RPMI8226 (cell line): Measurements from ENCODE around the gene MEGF11.
A peak's percentile ranks its signal among the peaks of the same experiment; 100 is the strongest.
"Not testable (repeated sequence)": the region's sequence is repeated elsewhere in the genome, so short reads cannot be mapped to it uniquely, and the experiment has no call there.

Experiments used
- DNase-seq: peaks from one replicate; pipeline ENCODE4 v3.0.0-alpha.2; 2015

Gene MEGF11

DNA sequence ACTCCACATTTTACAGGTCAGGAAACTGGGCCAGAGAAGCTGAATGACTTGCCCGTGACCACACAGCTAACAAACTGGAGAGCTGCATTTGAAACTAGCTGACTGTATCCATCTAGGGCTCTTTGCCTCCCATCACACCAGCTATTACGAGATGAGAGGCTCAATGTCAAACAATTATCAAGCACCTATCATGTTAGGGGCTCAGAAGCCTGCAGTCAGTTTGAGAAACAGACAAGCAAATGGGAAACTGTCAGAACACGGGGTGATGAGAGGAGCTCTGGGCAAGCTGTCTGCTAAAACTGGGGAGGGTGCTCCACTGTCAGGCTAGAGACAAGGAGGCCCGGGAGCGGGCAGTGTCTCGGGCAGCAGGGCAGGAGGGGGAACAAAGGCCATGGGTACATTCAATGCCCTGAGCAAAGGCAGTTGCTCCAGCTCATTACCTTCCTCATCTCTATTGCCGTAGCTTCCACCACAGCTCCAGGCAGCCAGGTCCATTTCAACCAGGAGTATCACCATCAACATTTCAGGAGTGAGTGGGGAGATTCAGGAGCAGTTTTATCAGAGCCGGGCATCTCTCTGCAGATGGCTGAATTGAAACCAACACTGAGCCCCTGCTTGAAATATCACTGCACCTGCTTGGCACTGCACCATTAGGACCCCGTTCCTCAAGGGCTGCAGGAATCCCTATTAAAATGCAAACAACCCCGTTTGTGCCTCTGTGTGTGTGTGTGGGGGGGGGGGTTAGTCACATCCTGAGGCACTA, 261.6 kb downstream of the MEGF11 start:
- DNase-seq = no peak

DNA sequence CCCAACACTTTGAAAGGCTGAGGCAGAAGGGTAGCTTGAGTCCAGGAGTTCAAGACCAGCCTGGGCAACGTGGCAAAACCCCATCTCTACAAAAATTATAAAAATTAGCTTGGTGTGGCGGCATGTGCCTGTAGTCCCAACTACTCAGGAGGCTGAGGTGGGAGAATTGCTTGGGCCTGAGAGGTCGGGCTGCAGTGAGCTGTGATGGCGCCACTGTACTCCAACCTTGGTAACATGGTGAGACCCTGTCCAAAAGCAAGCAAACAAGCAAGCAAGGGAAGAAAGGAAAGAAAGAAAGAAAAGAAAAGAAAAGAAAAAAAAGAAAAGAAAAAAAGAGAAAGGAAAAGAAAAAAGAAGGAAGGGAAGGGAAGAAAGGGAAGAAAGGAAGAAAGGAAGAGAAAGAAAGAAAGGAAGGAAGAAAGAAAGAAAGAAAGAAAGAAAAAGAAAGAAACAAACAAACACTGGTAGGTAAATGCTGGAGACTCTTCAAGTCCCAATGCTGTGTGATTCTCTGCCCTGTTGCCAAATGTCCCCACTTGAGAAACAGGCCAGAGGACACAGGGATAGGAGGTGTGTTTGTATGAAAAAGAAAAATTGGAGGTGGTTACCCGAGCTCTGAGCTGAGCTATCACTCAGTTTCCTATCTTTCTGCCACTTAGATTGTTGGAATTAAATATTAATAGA, 263.1 kb downstream of the MEGF11 start:
- DNase-seq = no peak

DNA sequence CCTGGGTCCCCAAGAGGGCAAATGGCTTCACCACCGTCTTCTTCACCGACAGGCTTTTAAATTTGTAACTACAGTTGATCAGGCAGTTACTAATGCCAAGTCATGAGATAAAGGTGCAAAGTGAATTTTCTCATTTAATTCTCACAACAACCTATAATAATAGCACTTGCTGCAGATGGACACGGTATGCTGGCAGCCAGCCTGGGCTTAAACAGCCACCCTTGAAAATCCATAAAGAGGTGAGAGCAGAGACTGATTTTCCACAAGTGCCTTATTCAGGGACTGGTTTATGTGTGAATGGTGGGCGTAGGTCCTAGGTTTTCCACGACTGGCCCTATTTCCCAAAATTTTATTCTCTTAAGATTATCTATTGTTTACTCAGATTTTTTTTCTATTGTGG, 266.4 kb downstream of the MEGF11 start:
- no peak for DNase-seq

DNA sequence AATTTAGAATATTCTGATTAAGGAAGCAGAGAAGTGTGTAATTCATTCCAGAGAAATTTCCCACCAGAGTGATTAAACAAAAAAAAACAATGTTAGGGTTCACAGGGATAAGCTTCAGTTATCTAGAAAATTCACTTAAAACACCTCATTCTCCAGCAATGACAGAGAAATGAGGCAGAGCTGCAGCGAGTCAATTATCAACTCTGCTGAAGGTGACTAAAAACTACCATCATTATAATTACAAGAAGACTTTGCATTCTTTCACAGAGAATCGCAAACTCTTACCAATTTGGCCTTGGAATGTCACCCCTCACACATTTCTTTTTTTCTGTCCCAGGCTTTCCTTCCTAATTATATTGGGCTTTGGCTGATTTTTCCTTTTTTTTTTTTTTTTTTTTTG, 267.1 kb downstream of the MEGF11 start:
- no peak for DNase-seq

DNA sequence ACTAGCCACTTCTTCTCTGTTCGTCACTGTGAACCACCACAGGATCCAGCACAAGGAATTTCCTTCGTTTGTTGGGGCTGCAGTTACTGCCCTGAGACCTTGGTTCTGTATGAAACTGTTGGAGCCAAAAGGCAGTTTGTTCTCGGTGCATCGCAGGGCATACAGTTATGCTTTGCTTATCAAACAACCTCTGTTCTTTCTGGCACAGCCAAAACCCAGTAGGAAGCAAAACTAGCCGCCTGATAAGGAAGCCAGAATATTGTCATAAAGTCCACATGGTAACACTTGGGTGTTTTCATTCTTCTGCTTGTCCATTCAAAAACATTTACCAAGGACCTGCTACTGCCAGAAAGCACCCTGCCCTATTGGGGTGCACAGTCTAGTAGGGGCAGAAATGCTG, 268.2 kb downstream of the MEGF11 start:
- DNase-seq = no peak

DNA sequence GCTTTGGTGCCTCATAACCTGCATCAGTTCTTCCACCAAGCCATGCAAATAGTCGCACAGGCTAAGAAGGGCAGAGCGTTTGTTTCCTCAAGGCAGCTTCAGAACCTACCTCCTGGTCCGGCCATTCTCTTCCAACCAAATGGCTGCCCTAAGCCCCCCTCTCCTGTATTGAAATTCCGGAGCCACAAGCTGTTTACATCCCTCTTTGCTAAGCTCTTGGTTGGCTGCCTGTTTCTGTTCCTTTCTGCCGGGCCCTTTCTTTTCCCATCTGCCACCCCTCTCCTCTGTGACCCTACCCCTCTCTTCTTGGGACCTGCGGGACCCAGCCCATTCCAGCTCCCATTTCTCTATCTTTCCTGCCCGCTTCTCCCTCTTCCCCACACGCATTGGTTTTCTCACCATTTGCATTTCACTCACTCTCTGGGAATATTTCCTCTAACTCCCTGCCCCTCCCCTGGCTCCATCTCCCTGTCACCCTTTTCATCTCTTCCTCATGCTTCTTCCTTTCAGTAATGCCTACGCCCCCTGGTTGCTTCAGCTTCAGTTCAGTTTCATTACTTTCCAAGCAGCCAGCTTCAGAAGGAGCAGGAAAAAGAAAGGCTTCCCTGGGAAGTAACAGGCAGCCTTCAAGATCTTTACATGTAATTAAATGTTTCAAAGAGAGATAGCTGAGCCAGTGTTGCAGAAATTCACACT, 270.8 kb downstream of the MEGF11 start:
- DNase-seq = no peak

DNA sequence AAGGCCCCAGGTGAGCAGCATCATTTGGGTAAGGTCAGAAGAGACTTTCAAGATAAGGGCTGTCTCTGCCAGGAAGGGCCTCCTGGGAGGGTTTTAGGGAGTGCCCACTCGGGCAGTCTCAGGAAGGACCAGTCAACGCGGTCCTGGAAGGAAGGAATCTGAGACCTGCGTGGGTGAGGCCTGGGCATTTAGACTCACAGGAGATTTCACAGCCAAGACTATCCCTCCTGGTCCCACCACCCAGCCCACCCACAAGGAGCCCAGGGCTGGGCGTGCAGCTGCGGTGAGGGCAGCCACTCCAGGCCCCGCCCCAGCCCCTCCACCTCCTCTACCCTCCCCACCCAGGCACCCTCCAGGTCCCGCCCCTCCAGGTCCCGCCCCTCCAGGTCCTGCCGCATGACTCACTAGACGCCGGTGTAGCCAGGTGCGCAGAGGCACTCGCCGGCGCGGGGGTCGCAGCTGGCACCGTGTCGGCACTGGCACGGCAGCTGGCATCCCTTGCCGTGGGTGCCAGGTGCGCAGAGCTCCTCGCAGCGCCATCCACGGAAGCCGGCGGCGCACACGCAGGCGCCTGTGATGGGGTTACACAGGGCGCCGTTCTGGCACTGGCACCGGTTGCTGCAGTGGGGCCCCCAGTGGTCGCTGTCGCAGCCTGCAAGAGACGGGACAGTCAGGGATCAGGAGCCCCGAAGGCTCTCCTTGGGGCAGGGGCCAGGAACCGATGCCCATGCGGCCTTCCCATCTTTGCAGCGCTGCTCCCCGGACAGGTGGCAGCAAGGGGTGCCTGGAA, 271.5 kb downstream of the MEGF11 start:
- peak; percentile 86 for DNase-seq

DNA sequence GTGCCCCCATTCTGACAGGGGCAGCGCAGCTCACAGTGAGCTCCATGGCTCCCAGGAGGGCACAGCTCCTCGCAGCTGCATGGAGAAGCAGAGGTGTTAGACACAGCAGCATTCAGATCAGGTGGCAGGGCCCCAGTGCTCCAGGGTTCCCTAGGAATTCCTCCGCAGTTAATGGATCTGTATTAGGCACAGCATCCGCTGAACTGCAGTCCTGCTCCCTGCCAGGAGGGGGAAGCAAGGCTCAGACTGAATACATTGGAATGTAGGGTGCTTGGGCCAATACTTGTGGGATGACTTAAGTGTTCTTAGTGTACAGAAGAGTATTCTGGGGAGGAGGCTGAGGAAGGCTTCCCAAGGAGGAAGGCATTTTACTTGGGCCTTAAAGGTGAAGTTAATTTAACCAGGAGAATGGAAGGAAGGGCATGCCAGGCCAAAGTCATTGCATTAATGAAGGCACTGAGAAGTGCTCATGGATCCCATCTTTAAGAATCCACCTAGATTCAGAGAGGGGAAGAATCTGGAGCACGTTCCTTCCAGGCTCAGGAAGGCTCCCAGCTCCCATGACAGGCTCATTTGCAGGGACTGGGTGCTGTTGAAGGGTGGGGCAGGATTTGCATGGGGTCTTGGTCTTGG, 272.6 kb downstream of the MEGF11 start:
- peak; percentile 66 for DNase-seq

DNA sequence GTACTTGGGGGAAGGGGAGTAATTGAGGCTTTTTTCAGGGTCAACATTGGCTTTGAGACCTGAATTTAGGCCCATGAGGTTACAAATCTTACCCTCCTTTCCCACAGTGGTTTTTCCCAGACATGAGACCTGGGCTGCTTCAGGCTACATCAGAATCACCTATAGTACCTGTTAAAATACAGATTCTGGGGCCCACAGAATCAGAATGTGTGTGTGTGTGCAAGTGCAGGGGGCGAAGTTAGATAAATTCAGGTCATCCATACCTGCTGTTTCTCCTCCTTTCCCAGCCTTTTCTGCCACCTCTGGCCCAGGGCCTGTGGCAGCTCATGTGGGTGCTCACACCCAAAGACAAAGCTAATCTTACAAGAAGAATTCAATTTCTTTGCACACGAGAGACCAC, 273.7 kb downstream of the MEGF11 start:
- no peak for DNase-seq

DNA sequence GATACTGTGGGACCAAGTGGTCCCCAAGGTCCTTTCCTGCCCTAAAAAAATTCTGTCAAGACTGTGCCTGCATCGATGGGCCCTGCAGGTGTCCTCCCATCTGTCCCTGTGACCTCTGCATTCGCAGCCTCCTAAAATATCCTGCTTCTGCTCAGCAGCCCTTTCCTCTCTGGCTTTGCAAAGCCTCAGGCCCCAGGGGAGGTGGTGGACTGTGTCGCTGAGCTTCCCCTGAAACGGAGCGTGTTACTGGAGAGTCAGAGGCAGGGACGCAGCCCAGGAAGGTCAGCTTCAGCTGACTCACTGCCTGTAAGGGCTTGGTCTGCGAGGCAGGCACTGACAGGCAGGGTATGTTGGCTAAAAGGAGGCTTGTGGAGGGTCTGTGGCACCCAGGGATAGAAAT, 274.2 kb downstream of the MEGF11 start:
- no peak for DNase-seq

DNA sequence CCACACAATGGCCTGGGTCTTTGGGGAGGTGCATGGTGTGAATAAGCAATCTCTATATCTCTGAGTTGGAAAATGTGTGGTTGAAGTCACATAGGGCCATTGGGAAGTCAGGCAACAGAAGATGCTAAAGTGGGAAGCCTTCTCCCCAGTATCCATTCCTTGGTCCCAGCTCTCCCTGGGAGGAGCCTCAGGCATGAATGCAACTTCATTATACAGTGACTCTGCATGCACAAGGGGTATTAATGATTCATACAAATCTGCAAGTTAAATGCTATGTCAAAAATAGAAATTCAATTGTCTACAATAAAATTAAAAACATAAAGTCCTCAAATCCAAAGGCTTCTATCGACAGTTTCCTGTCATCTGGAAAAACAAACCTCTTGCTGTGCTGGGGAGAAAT, 275.4 kb downstream of the MEGF11 start:
- DNase-seq = no peak

DNA sequence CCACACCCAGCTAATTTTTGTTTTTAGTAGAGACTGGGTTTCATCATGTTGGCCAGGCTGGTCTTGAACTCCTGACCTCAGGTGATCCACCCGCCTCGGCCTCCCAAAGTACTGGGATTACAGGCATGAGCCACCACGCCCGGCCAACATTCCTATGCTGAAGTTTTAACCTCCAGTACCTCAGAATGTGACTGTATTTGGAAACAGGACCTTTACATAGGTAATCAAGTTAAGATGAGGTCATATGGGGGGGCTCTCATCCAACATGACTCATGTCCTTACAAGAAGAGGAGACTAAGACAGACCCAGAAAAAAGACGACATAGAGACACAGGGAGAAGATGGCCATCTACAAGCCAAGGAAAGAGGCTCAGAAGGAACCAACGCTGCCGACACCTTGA, 277.4 kb downstream of the MEGF11 start:
- DNase-seq = not testable (repeated sequence)

DNA sequence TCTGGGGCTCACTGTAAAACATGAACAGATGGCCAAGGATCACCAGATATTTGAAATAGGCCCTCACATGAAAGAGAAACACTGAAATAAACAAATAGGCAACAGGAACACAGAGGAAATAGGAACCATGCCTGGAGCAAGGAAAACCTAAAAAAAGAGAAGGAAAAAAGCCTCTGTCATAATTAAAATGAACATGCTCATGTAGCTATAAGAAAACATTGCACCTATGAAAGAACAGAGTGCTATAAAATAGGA, 281.9 kb downstream of the MEGF11 start:
- no peak for DNase-seq

DNA sequence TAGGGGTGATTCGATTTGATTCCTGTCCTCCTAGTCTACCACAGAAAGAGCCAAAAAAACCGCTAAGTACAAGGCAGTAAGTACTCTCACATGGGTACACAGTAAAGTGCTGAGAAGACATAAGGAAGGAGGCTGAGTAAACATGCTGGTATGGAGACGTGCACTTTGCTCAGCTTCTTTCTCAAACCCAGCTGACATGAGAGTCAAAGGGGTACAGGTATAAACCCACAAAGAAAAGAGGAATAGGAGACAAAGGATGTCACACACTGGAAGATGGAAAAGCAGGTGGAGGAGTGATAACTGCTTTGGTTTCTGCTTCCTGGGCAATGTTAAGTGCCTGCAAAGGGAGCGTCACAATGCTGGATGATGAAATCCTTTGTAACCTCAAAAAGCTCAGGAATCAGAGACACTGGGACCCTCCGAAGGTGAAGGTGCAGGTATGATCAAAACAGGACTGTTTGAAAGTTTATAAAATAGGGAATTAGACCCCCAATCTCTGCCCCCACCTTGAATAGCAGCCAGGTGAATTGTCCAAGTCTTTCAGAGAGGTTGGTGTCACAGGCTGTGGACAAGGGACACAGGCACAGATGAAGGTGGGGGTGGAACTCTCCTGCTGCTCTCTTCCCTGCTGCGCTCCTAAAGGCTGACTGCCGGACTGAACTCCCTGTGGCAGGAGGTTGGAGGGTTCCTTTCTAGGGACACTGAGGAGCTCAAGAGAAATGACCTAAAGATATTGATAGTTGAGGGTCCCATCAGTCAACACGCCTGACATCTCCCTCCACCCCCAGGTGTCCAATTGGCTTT, 282.4 kb downstream of the MEGF11 start:
- DNase-seq = peak; percentile 67

DNA sequence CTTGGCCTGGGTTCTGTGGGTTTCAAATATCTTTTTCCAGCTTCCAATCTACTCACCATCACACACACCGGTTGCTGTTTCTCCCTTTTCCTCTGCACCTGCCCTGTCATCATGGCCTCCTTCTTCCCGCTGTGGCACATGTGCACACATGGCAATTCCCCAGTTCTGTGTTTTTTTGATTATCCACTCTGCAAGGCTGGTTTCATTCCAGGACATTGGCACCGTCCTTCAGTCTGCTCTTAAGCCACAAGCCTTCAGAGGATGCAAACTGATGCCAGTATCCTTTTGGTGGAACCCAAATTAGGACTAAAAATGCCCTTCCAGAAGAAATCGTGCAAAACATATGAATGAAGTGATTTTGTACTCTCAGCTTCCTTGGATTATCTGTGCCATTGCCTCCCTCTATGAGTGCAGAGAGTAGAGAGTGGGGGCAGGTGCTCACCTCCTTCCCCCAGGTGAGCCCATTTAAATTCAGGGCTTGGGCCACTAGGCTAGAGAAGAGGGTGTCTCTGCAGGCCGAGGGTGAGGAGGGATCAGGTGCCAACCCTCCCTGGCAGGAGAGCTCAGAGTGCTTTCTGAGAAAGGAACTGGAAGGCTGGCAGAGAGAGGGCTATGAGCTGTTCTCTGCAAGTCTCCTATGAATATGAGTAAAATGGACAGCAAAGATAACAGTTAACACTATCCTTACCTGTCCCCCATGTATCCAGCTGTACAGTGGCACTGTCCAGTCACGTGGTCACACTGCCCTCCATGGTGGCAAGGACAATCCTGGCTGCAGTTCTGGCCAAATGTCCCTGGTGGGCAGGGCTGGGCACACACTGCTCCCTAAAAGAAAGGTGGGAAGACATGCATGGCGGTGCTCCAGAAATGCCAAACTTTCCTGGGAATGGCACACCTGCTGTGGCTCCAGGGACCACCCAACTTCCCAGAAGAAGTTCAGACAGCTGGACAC, 283.4 kb downstream of the MEGF11 start:
- DNase-seq = peak; percentile 45

DNA sequence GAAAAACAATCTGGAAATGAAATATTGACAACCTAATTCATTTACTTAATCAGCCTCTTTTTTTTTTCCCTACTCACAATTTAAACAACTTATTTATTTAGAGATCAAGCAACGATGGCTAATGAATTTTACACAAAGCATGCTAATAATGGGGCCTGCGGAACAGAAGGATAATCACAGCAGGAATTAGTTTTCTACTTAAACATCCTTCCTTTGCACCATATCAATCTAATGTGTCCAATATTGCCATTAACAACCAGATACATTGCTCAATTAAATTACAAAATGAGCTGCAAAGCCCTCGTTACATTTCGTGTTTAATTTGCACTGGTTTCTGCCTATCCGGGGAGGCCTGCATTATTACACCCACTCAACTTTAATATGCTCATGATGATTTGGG, 285.0 kb downstream of the MEGF11 start:
- DNase-seq = no peak

DNA sequence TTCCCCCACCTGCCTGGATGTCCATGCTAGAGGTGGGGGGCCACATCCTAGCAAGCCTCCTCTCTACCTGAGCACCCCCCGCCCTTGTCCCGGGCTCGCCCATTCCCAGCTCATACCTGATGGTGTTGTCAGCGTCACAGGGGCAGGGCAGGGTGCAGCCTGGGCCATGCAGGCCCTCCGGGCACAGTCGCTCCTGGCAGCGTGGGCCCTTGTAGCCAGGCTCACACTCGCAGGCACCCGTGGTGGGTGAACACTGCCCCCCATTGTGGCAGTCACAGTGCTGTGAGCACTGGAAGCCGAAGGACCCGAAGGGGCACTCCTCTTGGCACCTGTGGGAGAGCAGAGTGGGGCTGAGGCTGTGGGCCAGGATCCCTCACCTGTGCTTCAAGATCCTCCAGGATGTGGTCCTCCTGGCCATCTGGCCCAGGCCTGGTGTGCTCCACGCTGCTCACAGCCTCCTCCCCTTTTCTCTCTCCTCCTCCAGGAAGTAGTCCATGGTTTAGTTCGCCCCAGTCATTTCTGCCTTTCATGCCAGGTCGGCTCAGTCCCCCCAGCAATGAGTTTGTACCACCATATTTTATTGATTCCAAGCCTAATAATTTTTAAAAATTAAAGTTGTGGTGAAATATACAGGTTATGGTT, 288.6 kb downstream of the MEGF11 start:
- no peak for DNase-seq

DNA sequence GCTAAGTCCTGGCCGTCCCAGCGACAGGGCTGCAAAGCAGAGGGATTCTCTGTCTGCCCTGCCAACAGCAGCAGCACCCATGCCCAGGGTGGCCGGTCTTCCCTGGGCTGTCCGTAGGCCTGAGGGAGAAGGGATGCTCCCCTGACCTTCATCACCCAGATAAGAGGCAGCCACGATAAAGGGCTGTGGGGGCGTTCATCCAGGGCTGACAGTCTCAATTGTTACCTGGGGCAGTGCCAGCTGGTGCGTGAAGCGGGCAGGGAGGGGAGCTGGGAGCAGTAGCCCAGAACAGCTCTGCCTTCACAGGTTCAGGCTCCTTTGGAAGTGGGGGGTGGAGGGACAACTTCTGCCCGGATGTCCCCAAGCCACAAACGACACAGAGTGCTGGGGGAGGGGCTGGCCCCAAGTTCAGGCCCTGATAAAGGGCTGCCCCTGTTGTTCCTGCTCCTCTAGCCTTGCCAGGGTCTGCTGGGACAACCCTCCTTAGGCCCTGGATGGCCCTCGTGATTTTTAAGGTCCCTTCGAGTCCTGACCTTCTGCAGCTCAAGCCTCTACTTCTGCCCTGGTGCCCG, 289.6 kb downstream of the MEGF11 start:
- DNase-seq = no peak

DNA sequence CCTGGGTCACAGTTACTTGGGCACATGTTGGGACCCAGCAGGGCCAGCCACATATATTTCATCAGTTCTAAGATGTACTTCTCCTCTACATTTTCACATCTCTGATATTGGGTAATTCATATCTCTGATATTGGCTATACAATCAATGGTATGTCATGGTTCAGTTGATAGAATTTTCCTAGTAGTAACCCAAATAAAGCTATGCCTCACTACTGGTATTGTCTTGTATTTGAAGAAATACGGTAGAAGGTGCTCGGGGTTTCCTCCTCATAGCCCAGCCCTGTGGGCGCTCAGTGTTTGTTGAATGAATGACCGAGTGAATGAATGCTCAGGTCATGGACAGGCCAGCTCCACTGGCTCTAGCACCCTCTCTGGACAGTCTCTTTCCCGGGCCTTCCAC, 290.2 kb downstream of the MEGF11 start:
- DNase-seq = no peak

DNA sequence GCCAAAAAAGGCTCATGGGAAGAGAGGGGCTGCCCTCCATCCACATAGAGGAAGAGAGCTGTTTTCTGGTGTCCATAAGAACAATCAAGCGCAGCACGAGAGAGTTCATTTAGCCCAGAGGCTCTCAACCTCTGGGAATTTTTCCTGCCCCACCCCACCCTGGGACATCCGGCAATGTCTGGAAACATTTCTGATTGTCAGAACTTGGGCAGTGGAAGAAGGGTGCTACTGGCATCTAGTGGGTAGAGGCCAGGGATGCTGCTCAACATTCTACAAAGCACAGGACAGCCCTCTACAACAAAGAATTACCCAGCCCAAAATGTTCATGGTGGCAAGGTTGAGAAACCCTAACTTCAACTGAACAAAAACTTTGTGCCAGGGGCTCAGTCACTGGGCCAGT, 291.4 kb downstream of the MEGF11 start:
- DNase-seq = no peak
